NCI-H510A (cell line): ENCODE data around the gene IPMK.
"Not testable (repeated sequence)": the region's sequence is repeated elsewhere in the genome, so short reads cannot be mapped to it uniquely, and the experiment has no call there.

ENCODE experiments used
- DNase-seq: peaks from one replicate; lab custom pipeline; 2025; lab: John Stamatoyannopoulos, UW

IPMK gene

DNA sequence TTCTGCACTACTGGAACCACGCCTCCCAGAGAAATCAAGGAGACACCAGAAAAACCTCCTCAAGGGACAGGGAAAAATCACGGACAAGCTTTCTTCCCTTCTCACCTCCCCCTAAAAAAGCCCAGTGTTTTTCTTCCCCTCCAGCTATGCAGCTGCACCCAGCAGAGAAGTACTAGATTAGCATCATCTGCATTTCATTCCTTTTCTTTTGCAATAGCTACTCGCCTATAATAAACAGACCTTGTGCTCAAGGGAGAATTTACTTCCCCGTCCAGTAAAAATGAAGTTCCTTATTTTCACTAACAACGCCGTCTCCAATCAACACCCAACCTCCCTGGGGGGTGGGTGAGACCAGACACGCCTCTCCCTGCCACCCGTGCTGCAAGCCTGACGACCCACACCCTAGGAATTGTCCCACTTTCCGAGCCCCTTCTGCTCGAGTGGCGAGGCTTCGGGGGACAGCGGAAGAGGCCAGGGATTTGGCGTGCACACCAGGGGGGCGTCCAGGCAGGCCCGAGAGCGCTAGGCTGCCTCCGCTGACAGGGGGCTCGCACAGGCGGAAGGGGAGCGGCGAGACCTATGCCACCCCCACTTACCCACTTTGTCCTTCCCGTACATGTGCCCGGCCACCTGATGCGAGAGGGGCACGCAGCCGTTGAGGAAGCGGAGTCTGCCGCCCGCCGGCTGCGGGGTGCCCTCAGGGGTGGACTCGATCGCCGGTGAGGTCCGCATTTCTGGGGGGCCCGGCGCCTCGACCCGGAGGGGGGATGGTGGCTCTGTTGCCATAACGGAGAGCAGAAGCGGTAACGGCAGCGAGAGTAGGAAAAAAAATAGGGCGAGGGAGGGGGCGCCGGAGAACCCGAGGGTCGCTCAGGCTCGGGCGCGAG lies 625 bp downstream of the IPMK start:
- DNase-seq: no peak

GRCh38 chr10:58266003-58266825 lies 1.5 kb downstream of the IPMK start:
- DNase-seq: no peak

DNA sequence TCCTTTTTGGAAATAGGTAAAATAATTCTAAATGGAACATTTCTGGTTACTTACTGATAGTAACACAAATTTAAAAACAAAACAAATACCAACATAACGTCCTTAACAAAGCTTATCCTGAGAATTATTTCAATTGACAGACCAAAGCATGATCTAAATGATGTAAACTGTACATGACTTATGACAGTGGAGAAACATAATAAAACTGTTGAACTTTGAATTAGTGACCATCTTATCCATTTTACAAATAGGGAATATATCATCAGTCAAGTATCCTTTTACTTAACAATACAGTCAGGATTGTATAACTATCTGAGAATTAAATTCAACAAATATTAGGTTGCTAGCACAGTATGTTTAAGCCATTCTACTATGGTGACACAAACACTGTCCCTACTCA lies 2.4 kb downstream of the IPMK start:
- DNase-seq: no peak

- no peak for DNase-seq
Observed at GRCh38 chr10:58264780-58265179, 2.9 kb downstream of the IPMK start.

GRCh38 chr10:58262766-58263165 lies 4.9 kb downstream of the IPMK start:
- DNase-seq: no peak

DNA sequence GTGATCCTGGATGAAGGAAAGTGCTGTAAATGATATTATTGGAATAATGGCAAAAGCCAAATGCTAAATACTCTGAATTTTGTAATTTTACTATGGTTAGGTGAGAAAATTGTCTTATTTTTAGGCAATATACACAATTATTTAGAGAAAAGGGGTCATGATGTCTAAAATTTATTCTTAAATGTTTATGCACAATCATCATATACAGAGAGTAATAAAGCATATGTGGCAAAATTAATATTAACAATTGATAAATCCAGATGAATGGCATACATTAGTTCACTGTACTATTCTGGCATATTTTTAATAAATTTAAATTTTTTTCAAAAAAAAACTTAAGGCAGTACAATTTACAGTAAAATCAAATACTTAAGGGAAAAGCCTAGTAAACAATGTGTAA lies 7.4 kb downstream of the IPMK start:
- no peak for DNase-seq

- DNase-seq: no peak
Observed at GRCh38 chr10:58258977-58259692, 8.6 kb downstream of the IPMK start.

- not testable (repeated sequence) for DNase-seq
Observed at GRCh38 chr10:58256013-58256780, 11.5 kb downstream of the IPMK start.

GRCh38 chr10:58254644-58255043 lies 13.1 kb downstream of the IPMK start:
- DNase-seq: no peak

DNA sequence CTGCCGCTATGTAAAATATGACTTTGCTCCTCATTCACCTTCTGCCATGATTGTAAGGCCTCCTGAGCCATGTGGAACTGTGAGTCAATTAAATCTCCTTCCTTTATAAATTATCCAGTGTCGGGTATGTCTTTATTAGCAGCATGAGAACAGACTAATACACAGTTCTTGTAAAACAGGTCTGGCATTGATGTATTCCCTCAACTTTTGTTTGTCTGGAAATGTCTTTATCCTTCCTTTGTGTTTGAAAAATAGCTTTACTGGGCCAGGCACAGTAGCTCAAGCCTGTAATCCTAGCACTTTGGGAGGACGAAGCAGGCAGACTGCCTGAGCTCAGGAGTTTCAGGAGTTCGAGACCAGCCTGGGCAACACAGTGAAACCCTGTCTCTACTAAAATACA lies 14.5 kb downstream of the IPMK start:
- no peak for DNase-seq

GRCh38 chr10:58244666-58245065 lies 23.0 kb downstream of the IPMK start:
- DNase-seq: not testable (repeated sequence)

DNA sequence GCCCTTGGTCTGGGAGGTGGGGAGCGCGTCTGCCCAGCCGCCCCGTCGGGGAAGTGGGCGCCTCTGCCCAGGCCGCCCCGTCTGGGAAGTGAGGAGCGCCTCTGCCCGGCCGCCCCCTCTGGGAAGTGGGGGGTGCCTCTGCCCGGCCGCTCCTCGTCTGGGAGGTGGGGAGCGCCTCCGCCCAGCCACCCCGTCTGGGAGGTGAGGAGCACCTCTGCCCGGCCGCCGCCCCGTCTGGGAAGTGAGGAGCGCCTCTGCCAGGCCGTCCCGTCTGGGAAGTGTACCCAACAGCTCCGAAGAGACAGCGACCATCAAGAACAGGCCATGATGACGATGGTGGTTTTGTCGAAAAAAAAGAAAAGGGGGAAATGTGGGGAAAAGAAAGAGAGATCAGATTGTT lies 23.5 kb downstream of the IPMK start:
- not testable (repeated sequence) for DNase-seq

GRCh38 chr10:58243801-58244200 lies 23.9 kb downstream of the IPMK start:
- not testable (repeated sequence) for DNase-seq

DNA sequence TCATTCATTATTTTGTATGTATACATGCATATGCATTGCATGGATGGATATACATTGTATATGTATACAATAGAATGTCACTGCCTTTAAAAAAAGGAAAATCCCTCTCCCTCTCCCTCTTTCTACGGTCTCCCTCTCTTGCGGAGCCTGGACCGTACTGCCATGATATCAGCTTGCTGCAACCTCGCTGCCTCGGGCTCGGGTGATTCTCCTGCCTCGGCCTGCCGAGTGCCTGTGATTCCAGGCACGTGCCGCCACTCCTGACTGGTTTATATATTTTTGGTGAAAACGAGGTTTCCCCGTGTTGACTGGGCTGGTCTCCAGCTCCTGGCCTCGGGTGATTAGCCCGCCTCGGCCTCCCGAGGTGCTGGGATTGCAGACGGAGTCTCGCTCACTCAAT lies 24.4 kb downstream of the IPMK start:
- no peak for DNase-seq

GRCh38 chr10:58241346-58241745 lies 26.3 kb downstream of the IPMK start:
- no peak for DNase-seq

- DNase-seq: no peak
Observed at GRCh38 chr10:58240531-58240930, 27.2 kb downstream of the IPMK start.

DNA sequence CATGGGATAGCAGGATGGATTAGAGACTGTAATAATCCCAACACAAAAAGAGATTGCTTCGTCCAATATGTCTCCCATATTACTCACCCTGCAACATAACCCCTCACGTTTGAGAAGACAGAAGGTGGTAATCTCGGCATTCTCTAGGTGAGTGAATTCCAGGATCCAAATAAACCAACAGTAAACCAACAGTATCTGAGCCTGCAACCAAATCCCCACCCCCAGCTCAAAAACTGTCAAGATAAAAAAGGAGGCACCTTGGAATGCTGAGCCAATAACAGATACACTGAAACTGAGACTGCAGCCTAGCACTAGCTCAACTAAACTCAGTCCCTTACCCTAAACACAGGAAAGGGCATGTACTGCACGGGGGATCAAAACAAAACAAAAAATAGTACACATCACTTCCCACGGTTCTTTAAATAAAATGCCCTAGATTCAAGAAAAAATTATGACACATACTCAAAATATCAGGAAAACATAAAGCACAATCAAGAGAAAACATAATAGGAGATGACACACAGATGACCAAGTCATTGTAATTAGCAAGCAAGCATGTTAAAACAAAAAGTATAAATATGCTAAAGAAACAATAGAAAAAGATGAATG lies 28.0 kb downstream of the IPMK start:
- DNase-seq: no peak

DNA sequence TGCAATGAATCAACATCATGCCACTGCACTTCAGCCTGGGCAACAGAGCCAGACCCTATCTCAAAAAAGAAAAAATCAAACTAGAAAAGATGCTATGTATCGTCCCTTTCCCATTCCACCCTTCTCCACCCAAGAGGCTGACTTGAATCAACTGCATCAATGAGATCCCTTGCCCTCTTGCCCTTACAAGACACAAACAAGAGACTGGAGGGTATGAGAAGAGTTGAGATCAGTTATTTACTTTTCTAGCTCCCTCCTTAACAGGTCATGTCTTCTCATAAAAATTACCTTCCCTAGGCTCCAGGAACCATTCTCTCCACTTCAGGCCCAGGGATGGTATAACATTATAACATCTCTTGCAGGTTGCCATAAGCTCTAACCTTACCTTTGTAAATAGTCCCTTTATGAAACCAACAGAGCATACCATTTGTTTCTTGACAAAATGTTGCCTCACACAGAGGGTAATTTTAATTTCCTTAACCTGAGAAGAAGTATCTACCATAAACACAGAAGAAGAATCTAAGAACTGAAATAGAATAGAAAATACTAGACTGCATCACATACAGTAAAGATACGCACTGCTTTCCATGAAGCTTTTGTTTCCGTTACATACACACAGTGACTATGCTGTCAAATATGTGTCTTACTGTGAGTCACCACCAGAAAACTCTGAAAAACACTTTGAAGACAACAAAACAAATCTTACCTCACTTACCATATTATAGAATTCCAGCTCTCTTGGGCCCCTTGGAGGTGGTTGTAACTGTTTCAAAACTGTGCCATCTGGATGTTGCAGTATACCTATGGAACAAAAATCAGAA lies 30.5 kb downstream of the IPMK start:
- DNase-seq: no peak

GRCh38 chr10:58229856-58230255 lies 37.8 kb downstream of the IPMK start:
- DNase-seq: not testable (repeated sequence)

- DNase-seq: no peak
Observed at GRCh38 chr10:58225654-58226053, 42.0 kb downstream of the IPMK start.
